B cell (primary cell): ENCODE measurements around the gene ZBED4.

Source experiments
- CTCF ChIP-seq: fragments of 200-600 bp; IDR thresholded peaks from one replicate; pipeline ENCODE4 v1.8.0; 2022; ENCODE audit warnings: antibody characterized with exemption, mild to moderate bottlenecking
- EZH2 ChIP-seq: IDR thresholded peaks from 2 replicates; pipeline ENCODE4 v1.6.1; 2012; ENCODE audit warnings: borderline replicate concordance, low read depth, mild to moderate bottlenecking, moderate library complexity, low read length; ENCODE audit not compliant: insufficient read depth, poor library complexity, severe bottlenecking

- no peak for TF ChIP-seq EZH2
- TF ChIP-seq CTCF, result no peak
Observed at GRCh38 chr22:49905465-49905864, 51.8 kb downstream of the ZBED4 start.
